Inferior parietal cortex (tissue), 1 donor: ENCODE measurements around the gene C9orf78.

Source experiments
- DNase-seq: peaks from one replicate; pipeline ENCODE4 v3.0.0-alpha.2; 2016; ENCODE audit errors: extremely low spot score

Gene C9orf78

DNA sequence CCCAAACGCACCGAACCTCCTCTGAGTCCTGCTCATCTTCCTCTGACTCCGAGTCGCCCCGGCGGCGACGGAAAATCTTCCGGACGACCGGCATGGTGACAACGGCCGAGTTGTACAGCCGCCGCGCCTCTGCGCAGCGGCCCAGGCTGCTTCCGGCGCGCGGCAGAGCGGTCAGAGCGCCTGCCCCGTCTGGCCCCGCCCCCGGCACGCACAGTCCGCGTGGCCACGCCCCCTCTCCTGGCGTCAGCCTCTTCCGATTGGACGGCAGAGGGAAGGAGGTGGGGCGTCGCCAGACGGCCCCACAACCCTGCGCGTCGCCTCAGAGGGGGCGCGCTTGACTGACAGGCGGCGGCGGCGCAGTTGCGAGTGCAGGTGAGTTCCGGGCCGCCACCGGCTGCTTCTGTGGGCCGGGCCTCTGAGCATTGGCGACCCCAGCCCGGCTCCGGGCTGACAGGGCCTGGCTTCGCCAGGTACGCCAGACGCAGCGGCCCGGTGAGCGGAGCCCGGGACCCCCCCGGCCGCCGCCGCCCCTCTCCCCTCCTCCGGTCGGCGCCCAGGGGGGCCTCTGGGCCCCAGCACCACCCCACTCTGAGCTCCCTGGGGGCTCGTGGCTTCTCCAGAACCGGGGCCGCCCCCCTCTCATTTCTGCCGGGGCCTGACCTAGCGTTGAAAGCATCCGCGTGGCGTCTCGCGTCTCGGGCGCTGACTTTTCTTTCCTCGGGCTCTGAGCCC is at the start of gene C9orf78, which contains the start of gene USP20:
TSS of gene C9orf78 (minus strand) at position 148 of the 732 bp plus-strand sequence. CDS start at position 94, 54 bp downstream.
TSS of gene USP20 (plus strand) at position 331 of the 732 bp plus-strand sequence. CDS start 17,098 bp downstream, outside the sequence.
- DNase-seq, result peak; percentile 97

DNA sequence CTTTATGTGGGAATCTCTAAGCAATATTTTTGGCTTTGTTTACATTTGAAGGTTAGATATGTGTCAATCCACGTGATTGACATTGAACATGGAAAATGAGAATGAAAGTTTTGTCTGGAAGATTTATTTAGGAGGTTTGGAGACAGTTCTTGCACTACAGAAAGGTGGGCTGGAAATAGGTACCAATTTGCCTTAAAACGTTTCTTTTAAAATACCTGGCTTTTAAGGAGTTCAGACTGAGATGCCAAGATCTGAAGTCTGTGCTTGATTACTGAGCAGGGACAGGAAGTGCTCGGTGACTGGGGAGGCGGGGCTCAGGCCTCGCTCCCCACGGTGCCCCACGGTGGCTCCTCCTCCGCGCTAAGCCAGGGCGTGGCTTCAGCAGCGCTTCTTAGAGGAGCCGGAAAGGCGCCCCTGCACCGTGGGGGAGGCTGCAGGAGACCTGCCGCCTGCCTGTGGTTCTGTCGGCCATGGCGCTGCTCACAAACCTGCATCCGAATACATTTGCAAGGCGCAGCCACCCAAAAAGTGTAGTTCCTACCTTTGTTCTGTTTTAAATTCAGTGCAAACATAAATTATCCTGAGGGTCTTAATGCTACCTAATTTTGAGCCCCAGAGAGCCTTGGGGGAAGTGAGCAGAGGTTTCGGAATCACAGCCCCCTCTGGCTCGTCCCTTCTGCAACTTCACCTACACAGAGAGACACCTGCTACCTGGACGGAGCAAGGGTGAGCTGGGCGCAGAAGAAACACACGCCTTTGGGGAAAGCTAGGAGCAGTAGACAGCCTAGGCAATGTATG is 49.3 kb upstream of the C9orf78 start:
- peak; percentile 86 for DNase-seq

DNA sequence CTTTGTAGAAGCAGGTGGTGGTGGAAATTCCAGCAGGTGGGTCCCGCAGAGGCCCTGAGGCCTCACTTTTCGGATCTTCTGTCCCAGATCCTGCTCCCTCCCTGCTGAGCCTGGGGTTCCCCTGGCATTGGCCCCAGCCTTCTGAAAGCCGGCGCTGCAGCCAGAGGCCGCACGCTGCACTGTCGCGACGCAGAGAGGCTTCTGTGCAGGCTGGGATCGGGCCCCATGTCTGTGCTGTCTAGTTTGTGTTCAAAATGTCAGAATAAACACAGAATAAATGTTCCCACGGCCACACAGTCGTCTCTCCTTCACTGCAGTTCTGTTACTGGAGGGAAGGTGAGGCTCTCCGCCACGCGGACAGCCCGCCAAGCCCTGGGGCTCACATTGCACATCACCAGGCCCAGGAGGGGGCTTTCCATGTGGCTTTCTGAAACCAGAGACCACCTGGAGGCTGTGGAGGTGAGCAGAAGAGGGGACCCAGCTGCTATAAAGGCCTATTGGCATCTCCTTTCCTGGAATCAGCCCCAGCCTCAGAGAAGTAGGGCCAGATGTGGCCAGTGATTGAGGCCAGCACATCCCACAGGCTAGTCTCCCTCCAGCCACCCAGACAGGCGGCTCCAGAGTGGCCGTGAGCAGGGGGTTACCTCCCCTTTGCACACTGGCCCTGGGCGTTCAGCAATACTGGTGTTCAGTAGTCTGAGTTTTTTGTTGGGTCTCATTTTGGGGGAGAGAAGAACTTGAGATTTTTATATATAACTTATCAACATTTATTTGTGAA is 46.7 kb upstream of the C9orf78 start:
- no peak for DNase-seq

- DNase-seq, result no peak
Measured at GRCh38 chr9:129880654-129881546, 45.8 kb upstream of the C9orf78 start.

- DNase-seq, result no peak
Measured at GRCh38 chr9:129879991-129880653, 45.0 kb upstream of the C9orf78 start.

- no peak for DNase-seq
Measured at GRCh38 chr9:129879103-129879699, 44.1 kb upstream of the C9orf78 start.

- no peak for DNase-seq
Measured at GRCh38 chr9:129878291-129878690, 43.2 kb upstream of the C9orf78 start.

GRCh38 chr9:129876815-129877214 is 41.7 kb upstream of the C9orf78 start:
- no peak for DNase-seq

GRCh38 chr9:129875687-129876395 is 40.8 kb upstream of the C9orf78 start:
- DNase-seq, result no peak

- DNase-seq, result no peak
Measured at GRCh38 chr9:129875181-129875611, 40.1 kb upstream of the C9orf78 start.

- DNase-seq, result no peak
Measured at GRCh38 chr9:129874261-129875101, 39.4 kb upstream of the C9orf78 start.

GRCh38 chr9:129873563-129874190 is 38.6 kb upstream of the C9orf78 start:
- DNase-seq, result no peak

DNA sequence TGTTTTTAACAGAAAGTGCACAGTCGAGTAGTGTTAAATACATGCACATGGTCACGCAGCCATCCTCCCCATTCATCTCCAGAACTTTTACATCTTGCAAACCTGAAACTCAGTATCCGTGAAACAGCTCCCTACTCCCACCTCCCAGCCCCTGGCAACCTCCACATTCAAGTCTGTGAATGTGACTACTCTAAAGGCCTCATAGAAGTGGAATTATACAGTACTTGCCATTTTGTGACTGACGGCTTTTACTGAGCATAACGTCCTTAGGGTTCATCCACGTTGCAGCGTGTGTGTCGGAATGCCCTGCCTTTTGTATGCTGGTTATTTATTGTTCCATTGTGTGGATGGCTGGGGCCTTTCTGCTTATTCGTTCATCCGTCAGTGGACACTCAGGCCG is 36.0 kb upstream of the C9orf78 start:
- DNase-seq, result no peak

GRCh38 chr9:129869585-129870501 is 34.8 kb upstream of the C9orf78 start:
- no peak for DNase-seq

DNA sequence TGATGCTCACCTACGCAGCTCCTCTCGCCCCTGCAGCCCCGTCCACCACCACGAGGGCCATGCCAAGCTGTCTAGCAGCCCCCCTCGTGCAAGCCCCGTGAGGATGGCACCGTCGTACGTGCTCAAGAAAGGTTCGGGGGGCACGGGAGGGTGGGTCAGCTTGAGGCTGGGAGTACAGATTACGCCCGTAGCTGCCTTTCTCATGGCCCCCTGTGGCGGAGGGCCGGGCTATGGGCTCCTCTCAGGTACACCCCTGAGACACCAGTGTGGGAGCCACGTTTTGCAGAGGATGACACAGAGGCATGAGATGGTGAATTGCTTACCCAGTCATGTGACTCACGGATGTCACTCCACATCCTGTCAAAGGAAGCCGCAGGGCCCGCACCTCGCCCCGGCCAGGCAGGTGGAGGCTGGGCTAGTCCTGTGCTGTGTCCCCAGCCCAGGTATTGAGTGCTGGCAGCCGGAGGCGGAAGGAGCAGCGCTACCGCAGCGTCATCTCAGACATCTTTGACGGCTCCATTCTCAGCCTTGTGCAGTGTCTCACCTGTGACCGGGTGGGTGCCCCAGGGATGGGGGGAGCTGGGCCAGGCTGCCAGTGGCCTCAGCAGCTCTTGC is 33.9 kb upstream of the C9orf78 start:
- no peak for DNase-seq
